ENCODE results near the gene WWP2. TPM values are rescaled to one million over a fixed set of nuclear protein-coding genes. Genes with fewer than 3 reads are reported as not detected.

The WWP2 gene
- total RNA-seq, 3 donors from 2014 or later (not counting 1 experiment from before 2014, with no cell fraction given) = 72.8 to 95.6 (median 81.6) TPM

GRCh38 chr16:69937465-69937951, 175.4 kb downstream of the WWP2 start:
- no peak overlapping the region for H3K4me3 ChIP-seq (ENCODE audit: low read length)
- H3K36me3 ChIP-seq (ENCODE audit: control insufficient read depth, insufficient read depth, low read length) = peaks cover 79% of the 10 kb centered on the region
- ATAC-seq = no peak
- Mint-ChIP-seq H3K4me1 (no peaks in the 10 kb centered on the region), H3K27me3 (ENCODE audit: low read depth in 2 of 2) (no peaks in the 10 kb centered on the region), H3K4me3 (no peak overlapping the region), H3K9me3 (no peaks in the 10 kb centered on the region), H3K27ac (no peak overlapping the region), H3K36me3 (no peaks in the 10 kb centered on the region)
- H3K27me3 ChIP-seq (ENCODE audit: control insufficient read depth, insufficient read depth, low read length) = no peaks in the 10 kb centered on the region
- WGBS (ENCODE audit: insufficient coverage) = 98% methylated on average over 16 of the region's 16 CpGs
- TF ChIP-seq CTCF (IDR thresholded peaks at IDR 0.05) = no peak
- no peaks in the 10 kb centered on the region for H3K9me3 ChIP-seq (ENCODE audit: control insufficient read depth, insufficient read depth, low read length)
- H3K27ac ChIP-seq (ENCODE audit: low read length) = no peak overlapping the region
- DNase-seq = no peak
- H3K4me1 ChIP-seq (ENCODE audit: control insufficient read depth, insufficient read depth, low read length) = no peaks in the 10 kb centered on the region
- intact Hi-C loops (cut with micrococcal nuclease) = no loop called here

- no peak for TF ChIP-seq CTCF (IDR thresholded peaks at IDR 0.05)
Measured at GRCh38 chr16:69938981-69939820, 177.1 kb downstream of the WWP2 start.

GRCh38 chr16:69939821-69940585, 177.9 kb downstream of the WWP2 start:
- H3K9me3 Mint-ChIP-seq = no peaks in the 10 kb centered on the region
- 98% methylated on average over 26 of the region's 26 CpGs for WGBS (ENCODE audit: insufficient coverage)
- DNase-seq (no peak), ATAC-seq (no peak)
- no peaks in the 10 kb centered on the region for H3K4me1 Mint-ChIP-seq
- peaks cover 56% of the 10 kb centered on the region for H3K36me3 ChIP-seq (ENCODE audit: control insufficient read depth, insufficient read depth, low read length)
- H3K4me1 ChIP-seq (ENCODE audit: control insufficient read depth, insufficient read depth, low read length) = no peaks in the 10 kb centered on the region
- H3K27ac Mint-ChIP-seq = no peak overlapping the region
- no peak overlapping the region for H3K4me3 Mint-ChIP-seq
- intact Hi-C loops (cut with micrococcal nuclease) = no loop called here
- no peaks in the 10 kb centered on the region for H3K36me3 Mint-ChIP-seq
- H3K9me3 ChIP-seq (ENCODE audit: control insufficient read depth, insufficient read depth, low read length) = no peaks in the 10 kb centered on the region
- no peaks in the 10 kb centered on the region for H3K27me3 ChIP-seq (ENCODE audit: control insufficient read depth, insufficient read depth, low read length)
- H3K27ac ChIP-seq (ENCODE audit: low read length) = no peak overlapping the region
- no peak for TF ChIP-seq CTCF (IDR thresholded peaks at IDR 0.05)
- H3K27me3 Mint-ChIP-seq (ENCODE audit: low read depth in 2 of 2) = no peaks in the 10 kb centered on the region
- no peak overlapping the region for H3K4me3 ChIP-seq (ENCODE audit: low read length)

More at GRCh38 chr16:69938981-69939820, 177.1 kb downstream of the WWP2 start:
- Mint-ChIP-seq H3K4me1 (no peaks in the 10 kb centered on the region), H3K36me3 (no peaks in the 10 kb centered on the region), H3K27me3 (ENCODE audit: low read depth in 2 of 2) (no peaks in the 10 kb centered on the region), H3K27ac (no peak overlapping the region), H3K4me3 (no peak overlapping the region), H3K9me3 (no peaks in the 10 kb centered on the region)
- no peaks in the 10 kb centered on the region for H3K9me3 ChIP-seq (ENCODE audit: control insufficient read depth, insufficient read depth, low read length)
- no peaks in the 10 kb centered on the region for H3K27me3 ChIP-seq (ENCODE audit: control insufficient read depth, insufficient read depth, low read length)
- H3K36me3 ChIP-seq (ENCODE audit: control insufficient read depth, insufficient read depth, low read length) = peaks cover 64% of the 10 kb centered on the region
- 96% methylated on average over 28 of the region's 28 CpGs for WGBS (ENCODE audit: insufficient coverage)
- DNase-seq = no peak
- no peak for ATAC-seq
- no peak overlapping the region for H3K4me3 ChIP-seq (ENCODE audit: low read length)
- H3K27ac ChIP-seq (ENCODE audit: low read length) = no peak overlapping the region
- H3K4me1 ChIP-seq (ENCODE audit: control insufficient read depth, insufficient read depth, low read length) = no peaks in the 10 kb centered on the region
- intact Hi-C loops (cut with micrococcal nuclease) = no loop called here
